PC-3 (cell line): ENCODE measurements around the gene NOS1.

ENCODE experiments used
- CTCF ChIP-seq: fragments of 300-600 bp; sonication (generic); conservative IDR thresholded peaks from 2 replicates; pipeline ENCODE4 v1.5.1; 2017; ENCODE audit warnings: antibody characterized with exemption, low read depth, mild to moderate bottlenecking, low read length
- EZH2phosphoT487 ChIP-seq: fragments of 300-600 bp; sonication (generic); IDR thresholded peaks from 2 replicates; pipeline ENCODE4 v1.6.1; 2018; ENCODE audit warnings: mild to moderate bottlenecking, antibody characterized with exemption, low read length, borderline replicate concordance

- TF ChIP-seq CTCF (no peak), EZH2phosphoT487 (no peak)
Observed at GRCh38 chr12:117328556-117329100, 32.8 kb downstream of the NOS1 start.
